GM12892 (cell line): Measurements from ENCODE around the gene KAZN.
"Not testable (repeated sequence)": the region's sequence is repeated elsewhere in the genome, so short reads cannot be mapped to it uniquely, and the experiment has no call there.

Source experiments
- POLR2A ChIP-seq: IDR thresholded peaks from 2 replicates; pipeline ENCODE4 v1.6.1; 2011; ENCODE audit warnings: low read depth, low read length, control low read depth
- POLR2AphosphoS5 ChIP-seq: IDR thresholded peaks from 2 replicates; pipeline ENCODE4 v1.6.1; 2011; ENCODE audit warnings: low read depth, low read length, control low read depth

DNA sequence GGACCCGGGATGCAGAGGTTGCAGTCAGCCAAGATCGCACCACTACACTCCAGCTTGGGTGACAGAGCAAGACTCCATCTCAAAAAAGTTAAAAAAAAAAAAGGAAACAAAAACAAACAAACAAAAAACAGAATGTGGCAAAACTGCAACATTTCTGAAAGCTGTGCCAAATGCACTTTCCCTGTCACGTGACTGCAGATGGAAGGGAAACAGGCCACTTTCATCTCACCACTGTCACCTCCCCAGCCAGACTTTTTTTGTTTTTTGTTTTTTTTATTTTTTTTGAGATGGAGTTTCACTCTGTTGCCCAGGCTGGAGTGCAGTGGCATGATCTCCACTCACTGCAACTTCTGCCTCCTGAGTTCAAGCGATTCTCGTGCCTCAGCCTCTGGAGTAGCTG is 442.2 kb downstream of the KAZN start:
- TF ChIP-seq POLR2AphosphoS5, POLR2A: not testable (repeated sequence)
